ENCODE measurements around the gene PPP2R5C.

PPP2R5C gene

GRCh38 chr14:101870273-101870939, 108.9 kb downstream of the PPP2R5C start (continued):
- no peak for TF ChIP-seq ZNF654 (tag by site-specific recombination; IDR thresholded peaks at IDR 0.05; ENCODE audit: low read depth)
- TF ChIP-seq RBAK (tag by site-specific recombination; IDR thresholded peaks at IDR 0.05): no peak

- CTCF ChIA-PET: no interaction called here
- H3K9me3 ChIP-seq (ENCODE audit: control insufficient read depth, insufficient read depth, low read depth, low read length): no peaks in the 10 kb centered on the region
- no peaks in the 10 kb centered on the region for H3K36me3 ChIP-seq (ENCODE audit: control insufficient read depth in 2 of 2, insufficient read depth in 1 of 2, low read length in 2 of 2)
- TF ChIP-seq PRDM10 (tag by site-specific recombination; IDR thresholded peaks at IDR 0.05) (peak; percentile 84), KLF16 (tag by site-specific recombination; IDR thresholded peaks at IDR 0.05) (no peak)
- no peak overlapping the region for H3K27ac ChIP-seq (ENCODE audit: extremely low read depth, low read depth, low read length)
- H3K4me3 ChIP-seq (ENCODE audit: low read depth, low read length): no peak overlapping the region
- peaks cover 10% of the 10 kb centered on the region for H3K4me1 ChIP-seq (ENCODE audit: control insufficient read depth, insufficient read depth, low read length)
- POLR2A ChIA-PET: no interaction called here
Measured at GRCh38 chr14:101872346-101872745, 110.8 kb downstream of the PPP2R5C start.

GRCh38 chr14:101873076-101873825, 111.7 kb downstream of the PPP2R5C start:
- Histone ChIP-seq H3K9me3 (ENCODE audit: control insufficient read depth, insufficient read depth, low read depth, low read length) (no peaks in the 10 kb centered on the region), H3K36me3 (ENCODE audit: control insufficient read depth in 2 of 2, insufficient read depth in 1 of 2, low read length in 2 of 2) (peaks cover 0 to 6% of the 10 kb centered on the region in 2 experiments; a peak in 1 of 3 replicates), H3K4me1 (ENCODE audit: control insufficient read depth, insufficient read depth, low read length) (peaks cover 10% of the 10 kb centered on the region), H3K27ac (ENCODE audit: extremely low read depth, low read depth, low read length) (no peak overlapping the region), H3K4me3 (ENCODE audit: low read depth, low read length) (no peak overlapping the region)
- CTCF ChIA-PET: no interaction called here
- POLR2A ChIA-PET: no interaction called here
- TF ChIP-seq ZBTB17 (tag by site-specific recombination; IDR thresholded peaks at IDR 0.05) (peak; percentile 30; the same call in 1 of the 2 replicates), ZNF518A (tag by site-specific recombination; conservative IDR thresholded peaks at IDR 0.05; ENCODE audit: low read depth) (no peak), ZNF26 (tag by site-specific recombination; IDR thresholded peaks at IDR 0.05) (peak; percentile 87), ZNF23 (tag by site-specific recombination; IDR thresholded peaks at IDR 0.05; ENCODE audit: borderline replicate concordance) (no peak), ZNF354C (tag by site-specific recombination; IDR thresholded peaks at IDR 0.05; ENCODE audit: borderline replicate concordance, low read depth) (no peak), PRDM1 (tag by site-specific recombination; IDR thresholded peaks at IDR 0.05) (no peak), BCL11B (tag by site-specific recombination; IDR thresholded peaks at IDR 0.05; ENCODE audit: low read depth) (no peak), ZFP37 (tag by site-specific recombination; IDR thresholded peaks at IDR 0.05) (no peak)

Data from HEK293 (cell line).